Endothelial cell of umbilical vein (primary cell): ENCODE measurements around the gene CAP2. TPM values are rescaled to one million over a fixed set of nuclear protein-coding genes. Genes with fewer than 3 reads are reported as not detected.

Source experiments
- BruUV-seq: library from RNA; stranded (reverse); fragments of 400-500 nt; replicated peaks from 2 replicates; lab custom pipeline; 2021; lab: Mats Ljungman, UMichigan
- CTCF ChIA-PET: fragments of 300-600, 350-600 bp; sonication (Branson Sonifier 250); formaldehyde crosslinking; loops from one replicate; lab custom pipeline; 2021; ENCODE audit warnings: antibody characterized with exemption, inconsistent platforms; lab: Charles Lee
- POLR2A ChIA-PET: fragments of 300-600, 350-600 bp; sonication (Branson Sonifier 250); formaldehyde crosslinking; loops from one replicate; lab custom pipeline; 2021; ENCODE audit warnings: antibody characterized with exemption, inconsistent platforms; lab: Charles Lee
- DNase-seq: peaks from one replicate; pipeline ENCODE4 v3.0.0-alpha.2; 2011; ENCODE audit warnings: low read depth, low spot score
- FAIRE-seq: peaks from 2 replicates; lab custom pipeline; 2011; peaks lifted over from hg19 to GRCh38; lab: Jason Lieb, UNC
- H2AFZ ChIP-seq: 2 replicates; pipeline ENCODE4 v1.6.0; 2012; ENCODE audit warnings: low read depth, low read length, control low read depth, inconsistent platforms
- H3K27ac ChIP-seq: 2 replicates; pipeline ENCODE4 v1.5.1; 2011; ENCODE audit warnings: low read depth, mild to moderate bottlenecking, control low read depth, low read length, moderate library complexity; ENCODE audit not compliant: insufficient read depth
- H3K27me3 ChIP-seq, 2 experiments: 2 replicates each; pipeline versions ENCODE4 v1.6.0 to v1.6.1; 2011; ENCODE audit warnings: low read length in 2 of 2, mixed read lengths in 1 of 2; ENCODE audit not compliant: control insufficient read depth in 2 of 2, insufficient read depth in 2 of 2
- H3K36me3 ChIP-seq, 2 experiments: 2 replicates in 1 of 2; 3 replicates in 1 of 2; pipeline ENCODE4 v1.5.1; 2011; ENCODE audit warnings: low read length in 2 of 2, mild to moderate bottlenecking in 1 of 2, moderate library complexity in 1 of 2; ENCODE audit not compliant: control insufficient read depth in 2 of 2, insufficient read depth in 2 of 2; ENCODE audit errors: extremely low read depth in 1 of 2
- H3K4me1 ChIP-seq: 3 replicates; pipeline ENCODE4 v1.5.1; 2011; ENCODE audit warnings: mild to moderate bottlenecking, low read length; ENCODE audit not compliant: control insufficient read depth, insufficient read depth; ENCODE audit errors: extremely low read depth
- H3K4me2 ChIP-seq: 2 replicates; pipeline ENCODE4 v1.6.1; 2011; ENCODE audit warnings: low read length, control low read depth, mixed read lengths; ENCODE audit not compliant: insufficient read depth
- H3K4me3 ChIP-seq, 3 experiments: fragments of 200-600 bp in 1 of 3; sonication (generic), shearing (Covaris generic) in 1 of 3; replicated peaks in 1 of 3; 2 replicates each; pipeline ENCODE4 v1.5.1; 2011 to 2016; ENCODE audit warnings: control low read depth in 3 of 3, low read length in 3 of 3, mild to moderate bottlenecking in 2 of 3, inconsistent platforms in 1 of 3, low read depth in 1 of 3, moderate library complexity in 1 of 3; ENCODE audit not compliant: insufficient read depth in 1 of 3
- H3K79me2 ChIP-seq: 2 replicates; pipeline ENCODE4 v1.6.0; 2012; ENCODE audit warnings: low read length, inconsistent platforms; ENCODE audit not compliant: control insufficient read depth, insufficient read depth
- H3K9ac ChIP-seq: replicated peaks from 2 replicates; pipeline ENCODE3; 2011; ENCODE audit warnings: low read length, control low read depth; ENCODE audit not compliant: insufficient read depth; ENCODE audit errors: extremely low read depth
- H3K9me1 ChIP-seq: replicated peaks from 3 replicates; pipeline ENCODE4 v1.6.0; 2011; ENCODE audit warnings: mild to moderate bottlenecking, low read length; ENCODE audit not compliant: control insufficient read depth, insufficient read depth; ENCODE audit errors: extremely low read depth
- H3K9me3 ChIP-seq: replicated peaks from 2 replicates; pipeline ENCODE4 v1.5.1; 2012; ENCODE audit warnings: low read length, inconsistent platforms; ENCODE audit not compliant: control insufficient read depth, insufficient read depth
- H4K20me1 ChIP-seq: replicated peaks from 2 replicates; pipeline ENCODE3; 2011; ENCODE audit warnings: mild to moderate bottlenecking, low read length; ENCODE audit not compliant: control insufficient read depth, insufficient read depth; ENCODE audit errors: extremely low read depth
- EZH2 ChIP-seq: IDR thresholded peaks from 2 replicates; pipeline ENCODE4 v1.6.1; 2012; ENCODE audit warnings: borderline replicate concordance, low read depth, mild to moderate bottlenecking, moderate library complexity, low read length, inconsistent platforms; ENCODE audit not compliant: severe bottlenecking
- FOS ChIP-seq: IDR thresholded peaks from 2 replicates; pipeline ENCODE4 v1.6.1; 2011; ENCODE audit warnings: mild to moderate bottlenecking, low read length, moderate library complexity, borderline replicate concordance; ENCODE audit not compliant: insufficient read depth
- MYC ChIP-seq: IDR thresholded peaks from one replicate; pipeline ENCODE4 v1.6.1; 2011; ENCODE audit warnings: mild to moderate bottlenecking, low read depth, low read length
- POLR2A ChIP-seq: IDR thresholded peaks from 2 replicates; pipeline ENCODE4 v1.6.1; 2012; ENCODE audit warnings: low read depth, mild to moderate bottlenecking, control low read depth, low read length
- POLR2AphosphoS5 ChIP-seq: IDR thresholded peaks from 2 replicates; pipeline ENCODE4 v1.6.1; 2012; ENCODE audit warnings: low read depth, mild to moderate bottlenecking, control low read depth, low read length, moderate library complexity; ENCODE audit not compliant: insufficient read depth
- dilution Hi-C: fragments of 300-500 bp; cut with MboI; formaldehyde crosslinking; loops from one replicate; pipeline ENCODE4 v1.15.0; 2019; ENCODE audit warnings: low sequenced_read_pairs; ENCODE audit not compliant: extremely low pct_ligation_motif_present
- intact Hi-C: fragments of 100-400 bp; cut with micrococcal nuclease; formaldehyde crosslinking; loops from one replicate; pipeline ENCODE4 v1.10.0; 2022
- polyA plus RNA-seq, 4 experiments: library from polyadenylated mRNA; depleted of rRNA in 3 of 4; stranded (reverse) in 3 of 4; unstranded in 1 of 4; fragments of >200 nt; gene quantifications; 2 replicates each; pipeline versions ENCODE4 v1.2.1 to v1.2.3, GENCODE V29; 2011 to 2012; ENCODE audit warnings: missing spikeins in 1 of 4
- total RNA-seq: library from RNA; stranded (reverse); gene quantifications from 2 replicates; pipeline ENCODE4 v1.2.3, GENCODE V29; 2021
- TF ChIP-seq, protein P1 (sequence below): IDR thresholded peaks from 2 replicates; pipeline ENCODE4 v1.6.1; 2011; ENCODE audit not compliant: insufficient read depth, insufficient read length
- TF ChIP-seq, protein P2 (sequence below), 2 donors: IDR thresholded peaks; 1 replicate in 1 of 2; 2 replicates in 1 of 2; pipeline ENCODE4 v1.5.1; 2011; ENCODE audit warnings: low read length in 2 of 2, mild to moderate bottlenecking in 2 of 2, moderate library complexity in 2 of 2, control low read depth in 1 of 2, inconsistent platforms in 1 of 2, low read depth in 1 of 2; ENCODE audit not compliant: insufficient read depth in 1 of 2; ENCODE audit errors: extremely low read depth in 1 of 2

CAP2 gene
- total and polyA plus RNA-seq, 2 donors (not counting 3 experiments of a cell fraction or from before 2014, with no cell fraction given), result 12.2 to 21.3 TPM

DNA sequence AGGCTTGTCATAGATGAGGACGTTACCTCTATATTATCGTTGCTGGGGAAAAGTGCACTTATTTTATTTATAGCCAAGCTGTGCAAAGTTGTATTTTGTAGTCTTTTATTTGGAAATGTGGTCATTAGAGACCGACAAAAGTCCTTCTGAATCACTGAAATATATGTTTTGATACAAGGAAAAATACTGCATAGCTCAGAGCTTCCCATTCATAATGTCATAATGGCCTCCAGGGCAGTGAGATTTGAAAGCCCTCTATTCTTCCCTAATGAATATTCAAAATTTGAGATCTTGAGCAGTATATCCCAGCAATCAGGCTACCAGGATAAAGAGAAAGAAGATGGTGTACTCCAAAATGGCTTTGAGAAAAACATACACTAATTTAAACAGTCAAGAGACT, 64.6 kb downstream of the CAP2 start:
- H3K9me1 ChIP-seq, result no peaks in the 10 kb centered on the region
- no TSS peak for BruUV-seq
- no peak overlapping the region for H3K27ac ChIP-seq
- no peak overlapping the region for H3K4me2 ChIP-seq
- no peaks in the 10 kb centered on the region for H4K20me1 ChIP-seq
- CTCF ChIA-PET, result no interaction called here
- H3K36me3 ChIP-seq, result no peaks in the 10 kb centered on the region
- FAIRE-seq (no peak), DNase-seq (no peak)
- H3K27me3 ChIP-seq, result no peaks in the 10 kb centered on the region
- no peak overlapping the region for H3K9ac ChIP-seq
- dilution Hi-C loops (no loop called here), intact Hi-C loops (no loop called here)
- POLR2A ChIA-PET, result no interaction called here
- H2AFZ ChIP-seq, result no peak overlapping the region
- no peaks in the 10 kb centered on the region for H3K79me2 ChIP-seq
- H3K4me3 ChIP-seq, result no peak overlapping the region
- no peaks in the 10 kb centered on the region for H3K4me1 ChIP-seq
- TF ChIP-seq FOS, result no peak
- H3K9me3 ChIP-seq, result no peaks in the 10 kb centered on the region

DNA sequence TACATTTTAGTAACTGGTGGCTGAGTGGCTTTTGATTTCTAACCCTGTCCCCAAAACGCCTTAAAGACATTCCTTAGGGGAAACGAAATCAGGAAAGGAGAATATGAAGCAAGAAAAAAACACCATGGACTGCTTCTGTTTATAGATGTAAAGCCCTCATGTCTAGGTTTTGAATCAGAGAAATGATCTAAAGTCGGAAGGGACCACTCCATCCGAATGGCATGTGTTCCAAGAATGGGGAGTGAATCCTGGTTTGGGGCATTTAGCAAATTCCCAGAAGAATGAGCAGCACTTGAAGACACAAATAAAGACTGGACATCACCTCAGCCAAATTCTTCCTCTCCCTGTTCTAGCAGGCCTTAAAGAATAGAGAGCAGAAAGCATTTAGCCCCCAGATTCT, 65.6 kb downstream of the CAP2 start:
- no peaks in the 10 kb centered on the region for H3K27me3 ChIP-seq
- H3K9me3 ChIP-seq, result no peaks in the 10 kb centered on the region
- H4K20me1 ChIP-seq, result no peaks in the 10 kb centered on the region
- intact Hi-C loops (no loop called here), dilution Hi-C loops (no loop called here)
- no peaks in the 10 kb centered on the region for H3K4me1 ChIP-seq
- no peaks in the 10 kb centered on the region for H3K36me3 ChIP-seq
- no peak overlapping the region for H3K9ac ChIP-seq
- POLR2A ChIA-PET, result no interaction called here
- H3K79me2 ChIP-seq, result no peaks in the 10 kb centered on the region
- H3K4me2 ChIP-seq, result no peak overlapping the region
- DNase-seq, result no peak
- CTCF ChIA-PET, result no interaction called here
- no peak overlapping the region for H3K27ac ChIP-seq
- BruUV-seq, result no TSS peak
- no peak overlapping the region for H2AFZ ChIP-seq
- FAIRE-seq, result no peak
- H3K9me1 ChIP-seq, result no peaks in the 10 kb centered on the region
- TF ChIP-seq MYC, result no peak
- TF ChIP-seq POLR2A, result no peak
- TF ChIP-seq, protein P1, sequence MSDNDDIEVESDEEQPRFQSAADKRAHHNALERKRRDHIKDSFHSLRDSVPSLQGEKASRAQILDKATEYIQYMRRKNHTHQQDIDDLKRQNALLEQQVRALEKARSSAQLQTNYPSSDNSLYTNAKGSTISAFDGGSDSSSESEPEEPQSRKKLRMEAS, result no peak
- no peak for TF ChIP-seq POLR2AphosphoS5
- no peak for TF ChIP-seq EZH2
- TF ChIP-seq FOS, result no peak
- TF ChIP-seq, protein P2, sequence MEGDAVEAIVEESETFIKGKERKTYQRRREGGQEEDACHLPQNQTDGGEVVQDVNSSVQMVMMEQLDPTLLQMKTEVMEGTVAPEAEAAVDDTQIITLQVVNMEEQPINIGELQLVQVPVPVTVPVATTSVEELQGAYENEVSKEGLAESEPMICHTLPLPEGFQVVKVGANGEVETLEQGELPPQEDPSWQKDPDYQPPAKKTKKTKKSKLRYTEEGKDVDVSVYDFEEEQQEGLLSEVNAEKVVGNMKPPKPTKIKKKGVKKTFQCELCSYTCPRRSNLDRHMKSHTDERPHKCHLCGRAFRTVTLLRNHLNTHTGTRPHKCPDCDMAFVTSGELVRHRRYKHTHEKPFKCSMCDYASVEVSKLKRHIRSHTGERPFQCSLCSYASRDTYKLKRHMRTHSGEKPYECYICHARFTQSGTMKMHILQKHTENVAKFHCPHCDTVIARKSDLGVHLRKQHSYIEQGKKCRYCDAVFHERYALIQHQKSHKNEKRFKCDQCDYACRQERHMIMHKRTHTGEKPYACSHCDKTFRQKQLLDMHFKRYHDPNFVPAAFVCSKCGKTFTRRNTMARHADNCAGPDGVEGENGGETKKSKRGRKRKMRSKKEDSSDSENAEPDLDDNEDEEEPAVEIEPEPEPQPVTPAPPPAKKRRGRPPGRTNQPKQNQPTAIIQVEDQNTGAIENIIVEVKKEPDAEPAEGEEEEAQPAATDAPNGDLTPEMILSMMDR (IDR thresholded peaks at IDR 0.05; ENCODE audit: extremely low read depth in 1 of 2, insufficient read depth in 1 of 2, low read depth in 1 of 2, low read length in 2 of 2), result no peak
- no peak overlapping the region for H3K4me3 ChIP-seq
